OCI-LY7 (cell line): ENCODE data around the gene PGM2L1.
"Not testable (repeated sequence)": the region's sequence is repeated elsewhere in the genome, so short reads cannot be mapped to it uniquely, and the experiment has no call there.

ENCODE experiments used
- CTCF ChIP-seq: fragments of 200-600 bp; sonication (generic); conservative IDR thresholded peaks from 2 replicates; pipeline ENCODE4 v1.5.1; 2014; ENCODE audit warnings: mild to moderate bottlenecking, antibody characterized with exemption, low read length, moderate library complexity, mixed read lengths
- EZH2phosphoT487 ChIP-seq: fragments of 200-600 bp; sonication (generic); IDR thresholded peaks from 2 replicates; pipeline ENCODE4 v1.6.1; 2018; ENCODE audit warnings: low read depth, borderline replicate concordance, mild to moderate bottlenecking, mixed run types, antibody characterized with exemption, low read length, moderate library complexity, mixed read lengths

- not testable (repeated sequence) for TF ChIP-seq CTCF, EZH2phosphoT487
Observed at GRCh38 chr11:74331000-74331399, 67.2 kb downstream of the PGM2L1 start.
